Hematopoietic multipotent progenitor cell treated with erythropoietin and hydrocortisone succinate and interleukin-3 and kit ligand, for 17 days (in vitro differentiated cells): ENCODE measurements around the gene NCOA3.
"Not testable (repeated sequence)": the region's sequence is repeated elsewhere in the genome, so short reads cannot be mapped to it uniquely, and the experiment has no call there.

Experiments
- DNase-seq: peaks from one replicate; pipeline ENCODE4 v3.0.0-alpha.2; 2015; ENCODE audit warnings: low spot score

The NCOA3 gene

DNA sequence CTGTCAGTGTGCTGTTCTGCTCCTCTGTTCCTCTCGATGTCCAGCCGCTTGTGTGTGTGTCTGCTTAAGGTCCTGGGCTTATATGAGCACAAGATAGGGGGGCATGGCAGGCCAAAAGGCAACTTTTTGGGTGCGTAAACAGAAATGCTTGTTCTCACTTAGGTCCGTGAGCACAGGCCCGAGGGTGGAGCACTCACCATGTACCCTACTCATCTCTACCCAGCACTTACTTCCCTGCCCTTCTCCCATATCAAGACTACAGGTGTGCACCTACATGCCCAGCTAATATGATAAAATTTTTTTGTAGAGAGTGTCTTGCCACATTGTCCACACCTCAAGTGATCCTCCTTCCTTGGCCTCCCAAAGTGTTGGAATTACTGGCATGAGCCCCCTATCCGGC, 34.3 kb downstream of the NCOA3 start:
- DNase-seq: no peak

DNA sequence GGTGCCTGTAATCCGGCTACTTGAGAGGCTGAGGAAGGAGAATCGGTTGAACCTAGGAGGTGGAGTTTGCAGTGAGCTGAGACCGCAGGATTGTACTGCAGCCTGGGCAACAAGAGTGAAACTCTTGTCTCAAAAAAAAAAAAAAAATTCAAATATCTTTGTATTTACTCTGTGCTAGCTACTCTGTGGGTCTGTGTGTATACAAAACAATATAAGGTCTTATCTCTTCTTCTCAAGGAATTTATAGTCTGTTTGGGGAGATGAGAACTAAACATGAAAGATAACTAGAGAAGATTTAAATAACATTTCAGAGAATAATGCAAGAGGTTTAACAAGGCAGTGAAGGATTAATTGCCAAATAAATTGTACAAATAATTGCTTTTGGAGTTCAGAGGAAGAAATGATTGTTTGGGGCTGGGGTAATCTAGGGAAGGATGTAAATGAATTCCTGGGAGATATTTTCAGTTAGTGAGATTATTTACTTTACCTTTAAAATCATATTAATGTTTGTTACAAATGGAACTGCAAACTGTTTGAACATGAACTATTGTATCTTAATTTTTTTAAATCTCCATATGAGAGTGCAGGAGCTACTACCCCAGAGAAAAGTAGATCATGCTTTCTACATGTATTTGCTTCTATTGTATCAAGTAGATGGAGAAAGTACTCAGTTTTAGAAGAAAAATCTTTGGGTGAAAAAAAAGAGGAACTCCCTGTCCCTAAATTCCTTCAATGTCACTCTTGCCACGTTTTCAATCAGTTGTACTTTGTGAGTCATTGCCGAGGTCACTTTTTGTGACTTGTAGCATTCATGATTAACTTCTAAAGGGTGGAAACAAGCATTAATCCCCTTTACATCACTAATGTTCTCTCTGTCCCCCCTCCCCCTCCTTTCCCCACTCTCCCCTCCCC, 39.0 kb downstream of the NCOA3 start:
- no peak for DNase-seq

GRCh38 chr20:47541355-47541922, 39.8 kb downstream of the NCOA3 start:
- no peak for DNase-seq

GRCh38 chr20:47543006-47543431, 41.3 kb downstream of the NCOA3 start:
- no peak for DNase-seq

DNA sequence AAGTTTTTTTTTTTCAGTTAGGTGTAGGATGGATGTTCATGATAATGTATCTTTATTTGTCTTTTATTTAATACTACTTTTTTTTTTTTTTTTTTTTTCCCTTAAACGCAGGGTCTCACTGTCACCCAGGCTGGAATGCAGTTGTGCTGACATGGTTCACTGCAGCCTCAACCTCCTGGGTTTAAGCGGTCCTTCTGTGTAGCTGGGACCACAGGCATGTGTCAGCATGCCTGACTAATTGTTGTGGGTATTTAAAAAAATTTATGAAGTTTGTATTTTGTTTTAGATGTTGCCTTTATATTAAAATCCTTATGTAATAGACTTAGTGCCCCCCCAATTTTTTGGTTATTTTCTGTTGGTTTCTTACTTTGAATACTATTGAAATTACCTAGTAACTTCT, 42.6 kb downstream of the NCOA3 start:
- no peak for DNase-seq

DNA sequence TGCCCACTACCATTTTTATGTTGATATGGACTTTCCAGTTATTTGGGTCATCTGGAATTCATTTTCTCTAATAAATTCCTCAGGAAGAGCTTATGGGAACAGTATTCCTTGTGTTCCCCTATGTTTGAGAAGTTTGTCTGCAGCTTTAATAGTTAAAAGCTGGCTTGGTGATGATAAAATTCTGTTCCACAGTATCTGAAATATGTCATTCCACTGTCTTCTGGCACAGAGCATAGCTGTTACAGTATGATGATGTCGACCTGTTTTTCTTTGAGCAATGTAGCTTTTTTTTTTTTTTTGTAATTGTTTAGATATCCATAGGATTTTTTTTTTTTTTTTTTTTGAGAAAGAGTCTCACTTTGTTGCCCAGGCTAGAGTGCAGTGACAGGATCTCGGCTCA, 43.2 kb downstream of the NCOA3 start:
- no peak for DNase-seq

GRCh38 chr20:47545499-47545898, 43.8 kb downstream of the NCOA3 start:
- no peak for DNase-seq

- no peak for DNase-seq
Measured at GRCh38 chr20:47546184-47547033, 44.7 kb downstream of the NCOA3 start.

- DNase-seq: no peak
Measured at GRCh38 chr20:47547034-47547387, 45.3 kb downstream of the NCOA3 start.

DNA sequence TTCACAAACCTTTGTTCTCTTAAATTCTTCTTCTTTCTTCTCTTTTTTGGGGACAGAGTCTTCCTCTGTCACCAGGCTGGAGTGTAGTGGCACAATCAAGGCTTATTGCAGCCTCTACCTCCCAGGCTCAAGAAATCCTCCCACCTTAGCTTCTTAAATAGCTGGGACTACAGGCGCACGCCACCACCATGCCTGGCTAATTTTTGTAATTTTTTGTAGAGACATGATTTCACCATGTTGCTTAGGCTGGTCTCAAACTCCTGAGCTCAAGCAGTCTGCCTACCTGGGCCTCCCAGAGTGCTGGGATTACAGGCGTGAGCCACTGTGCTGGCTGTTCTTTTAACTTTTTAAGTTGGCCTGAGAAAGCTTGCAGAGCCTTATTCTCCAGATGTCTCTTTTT, 48.0 kb downstream of the NCOA3 start:
- DNase-seq: no peak

DNA sequence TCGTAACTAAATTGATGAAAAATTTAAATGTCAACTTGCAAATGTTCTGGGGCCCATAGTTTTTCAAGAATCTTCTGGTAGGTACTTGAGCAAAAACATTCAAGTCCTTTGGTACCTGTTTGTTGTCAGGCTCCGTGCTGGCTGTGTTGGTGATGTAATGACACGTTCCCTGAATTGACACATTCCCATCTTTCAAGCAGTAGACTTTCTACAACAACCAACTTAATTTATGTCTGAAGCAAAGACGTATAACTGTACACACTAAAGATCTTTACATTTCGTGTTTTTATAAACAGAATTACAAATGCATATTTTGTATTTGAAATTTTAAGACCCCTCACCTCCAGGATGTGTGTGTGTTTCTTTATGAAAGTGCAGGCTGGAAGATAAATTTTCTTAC, 49.5 kb downstream of the NCOA3 start:
- no peak for DNase-seq

DNA sequence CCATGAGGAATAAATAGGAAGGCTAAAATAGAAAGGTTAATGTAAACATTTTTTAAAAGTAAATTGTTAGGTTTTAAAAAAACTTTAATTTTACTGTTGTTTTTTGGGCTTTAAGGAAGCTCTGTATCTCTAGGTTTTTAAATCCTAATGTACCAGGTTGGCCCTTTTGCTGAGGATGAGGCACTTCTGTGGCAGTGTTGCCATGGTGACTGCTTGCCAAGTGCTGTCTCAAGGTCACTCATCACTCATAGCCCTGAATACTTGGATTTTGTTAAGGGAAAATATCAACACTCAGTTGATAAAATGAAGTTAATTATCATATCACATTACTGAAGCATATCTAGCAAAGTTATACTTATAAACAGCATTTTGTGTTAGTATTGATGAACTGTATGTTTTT, 50.2 kb downstream of the NCOA3 start:
- no peak for DNase-seq

DNA sequence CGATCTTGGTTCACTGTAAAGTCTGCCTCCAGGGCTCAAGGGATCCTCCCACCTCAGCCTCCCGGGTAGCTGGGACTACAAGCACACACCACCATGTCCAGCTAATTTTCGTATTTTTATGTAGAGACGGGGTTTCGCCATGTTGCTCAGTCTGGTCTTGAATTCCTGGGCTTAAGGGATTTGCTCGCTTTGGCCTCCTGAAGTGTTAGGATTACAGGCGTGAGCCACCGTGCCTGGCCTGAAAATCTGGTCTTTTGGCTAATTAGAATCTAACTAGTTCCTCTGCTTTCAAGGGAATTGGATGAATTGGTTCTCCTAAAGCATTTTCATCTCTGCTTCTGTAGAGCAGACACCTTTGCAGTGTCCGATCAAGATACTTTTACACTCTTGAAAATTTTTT, 51.3 kb downstream of the NCOA3 start:
- no peak for DNase-seq

DNA sequence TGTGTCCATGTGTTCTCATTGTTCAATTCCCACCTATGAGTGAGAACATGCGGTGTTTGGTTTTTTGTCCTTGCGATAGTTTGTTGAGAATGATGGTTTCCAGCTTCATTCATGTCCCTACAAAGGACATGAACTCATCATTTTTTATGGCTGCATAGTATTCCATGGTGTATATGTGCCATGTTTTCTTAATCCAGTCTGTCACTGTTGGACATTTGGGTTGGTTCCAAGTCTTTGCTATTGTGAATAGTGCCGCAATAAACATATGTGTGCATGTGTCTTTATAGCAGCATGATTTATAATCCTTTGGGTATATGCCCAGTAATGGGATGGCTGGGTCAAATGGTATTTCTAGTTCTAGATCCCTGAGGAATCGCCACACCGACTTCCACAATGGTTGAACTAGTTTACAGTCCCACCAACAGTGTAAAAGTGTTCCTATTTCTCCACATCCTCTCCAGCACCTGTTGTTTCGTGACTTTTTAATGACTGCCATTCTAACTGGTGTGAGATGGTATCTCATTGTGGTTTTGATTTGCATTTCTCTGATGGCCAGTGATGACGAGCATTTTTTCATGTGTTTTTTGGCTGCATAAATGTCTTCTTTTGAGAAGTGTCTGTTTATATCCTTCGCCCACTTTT, 52.0 kb downstream of the NCOA3 start:
- DNase-seq: not testable (repeated sequence)

DNA sequence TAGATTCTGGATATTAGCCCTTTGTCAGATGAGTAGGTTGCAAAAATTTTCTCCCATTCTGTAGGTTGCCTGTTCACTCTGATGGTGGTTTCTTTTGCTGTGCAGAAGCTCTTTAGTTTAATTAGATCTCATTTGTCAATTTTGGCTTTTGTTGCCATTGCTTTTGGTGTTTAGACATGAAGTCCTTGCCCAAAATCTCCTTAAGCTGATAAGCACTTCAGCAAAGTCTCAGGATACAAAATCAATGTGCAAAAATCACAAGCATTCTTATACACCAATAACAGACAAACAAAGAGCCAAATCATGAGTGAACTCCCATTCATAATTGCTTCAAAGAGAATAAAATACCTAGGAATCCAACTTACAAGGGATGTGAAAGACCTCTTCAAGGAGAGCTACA, 52.6 kb downstream of the NCOA3 start:
- not testable (repeated sequence) for DNase-seq

DNA sequence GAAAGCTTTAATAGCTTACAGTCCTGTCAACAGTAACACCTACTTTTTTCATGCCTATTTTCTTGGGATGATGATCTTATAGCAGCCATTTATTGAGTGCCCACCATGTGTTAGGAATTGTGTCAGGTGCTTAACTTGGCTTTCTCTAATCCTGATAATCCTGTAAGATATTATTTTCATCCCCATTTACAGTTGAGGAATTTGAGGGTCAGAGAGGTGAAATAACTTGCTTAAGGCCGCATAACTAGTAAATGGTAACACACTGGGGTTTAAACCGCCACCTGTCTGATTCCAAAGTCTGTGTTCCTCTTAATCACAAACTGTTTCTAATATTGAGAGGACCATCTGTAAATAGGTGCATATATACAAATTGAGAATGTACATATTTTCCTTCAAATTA, 55.5 kb downstream of the NCOA3 start:
- no peak for DNase-seq

- DNase-seq: no peak
Measured at GRCh38 chr20:47557791-47558190, 56.1 kb downstream of the NCOA3 start.

GRCh38 chr20:47558295-47559066, 56.8 kb downstream of the NCOA3 start:
- DNase-seq: no peak

DNA sequence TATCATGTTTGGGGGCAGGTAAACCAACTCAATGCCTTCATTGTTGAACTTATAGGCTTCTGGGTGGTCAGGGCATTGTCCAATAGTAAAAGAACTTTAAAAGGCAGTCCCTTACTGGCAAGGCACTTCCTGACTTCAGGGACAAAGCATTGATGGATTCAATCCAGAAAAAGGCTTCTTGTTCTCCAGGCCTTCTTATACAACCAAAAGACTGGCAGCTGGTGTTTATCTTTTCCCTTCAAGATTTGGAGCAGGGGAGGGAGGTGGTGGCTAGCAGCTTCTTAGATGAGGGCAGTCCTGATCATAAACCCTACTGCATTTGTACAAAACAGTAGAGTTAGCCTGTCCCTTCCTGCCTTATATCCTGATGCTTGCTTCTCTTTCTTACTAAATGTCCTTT, 57.5 kb downstream of the NCOA3 start:
- DNase-seq: no peak

GRCh38 chr20:47561180-47561579, 59.5 kb downstream of the NCOA3 start:
- no peak for DNase-seq
